ENCODE measurements around the gene LGR6. TPM values are rescaled to one million over a fixed set of nuclear protein-coding genes. Genes with fewer than 3 reads are reported as not detected.
A peak's percentile ranks its signal among the peaks of the same experiment; 100 is the strongest.

Gene LGR6
- total RNA-seq, 1 experiment from 2014 or later = 1.0 TPM

DNA sequence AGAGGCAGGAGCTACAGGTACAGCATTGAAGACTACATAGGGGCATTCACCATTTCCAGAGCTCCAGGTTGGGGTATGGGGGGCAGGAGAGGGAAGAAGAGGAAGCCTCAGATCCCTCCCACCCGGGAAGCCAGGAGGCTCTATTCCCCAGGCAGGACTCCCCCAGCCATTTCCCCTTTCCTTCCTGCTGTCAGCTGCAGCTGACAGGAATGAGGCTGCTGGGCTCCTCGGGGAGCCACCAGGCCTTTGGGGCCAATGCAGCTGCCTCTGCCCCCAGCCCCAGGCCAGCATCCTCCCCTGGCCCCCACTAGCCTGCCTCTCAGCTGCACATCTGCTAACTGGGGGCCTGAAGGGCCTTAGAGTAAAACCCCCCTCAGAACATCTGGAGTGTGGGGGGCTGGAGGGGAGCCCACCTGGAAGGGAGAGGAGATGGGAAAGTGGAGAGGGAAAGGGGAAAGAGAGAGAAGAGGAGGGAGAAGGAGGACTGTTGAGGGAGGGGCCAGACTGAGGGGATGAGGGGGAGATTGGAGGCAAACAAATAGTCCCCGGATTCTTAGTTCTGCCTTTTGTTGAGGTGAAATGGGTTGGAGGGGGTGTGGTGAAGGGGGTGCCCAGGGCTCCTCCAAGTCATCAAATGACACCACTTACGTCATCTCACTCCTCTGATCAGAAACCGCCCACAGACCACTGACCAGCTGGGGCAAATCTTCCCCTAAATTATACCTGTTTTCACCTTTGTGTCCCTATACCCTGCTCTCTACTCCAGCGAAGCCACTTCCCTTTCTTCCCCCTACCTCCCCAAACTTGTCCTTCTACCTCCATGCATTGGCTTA lies 58.0 kb downstream of the LGR6 start:
- TF ChIP-seq, protein P1, sequence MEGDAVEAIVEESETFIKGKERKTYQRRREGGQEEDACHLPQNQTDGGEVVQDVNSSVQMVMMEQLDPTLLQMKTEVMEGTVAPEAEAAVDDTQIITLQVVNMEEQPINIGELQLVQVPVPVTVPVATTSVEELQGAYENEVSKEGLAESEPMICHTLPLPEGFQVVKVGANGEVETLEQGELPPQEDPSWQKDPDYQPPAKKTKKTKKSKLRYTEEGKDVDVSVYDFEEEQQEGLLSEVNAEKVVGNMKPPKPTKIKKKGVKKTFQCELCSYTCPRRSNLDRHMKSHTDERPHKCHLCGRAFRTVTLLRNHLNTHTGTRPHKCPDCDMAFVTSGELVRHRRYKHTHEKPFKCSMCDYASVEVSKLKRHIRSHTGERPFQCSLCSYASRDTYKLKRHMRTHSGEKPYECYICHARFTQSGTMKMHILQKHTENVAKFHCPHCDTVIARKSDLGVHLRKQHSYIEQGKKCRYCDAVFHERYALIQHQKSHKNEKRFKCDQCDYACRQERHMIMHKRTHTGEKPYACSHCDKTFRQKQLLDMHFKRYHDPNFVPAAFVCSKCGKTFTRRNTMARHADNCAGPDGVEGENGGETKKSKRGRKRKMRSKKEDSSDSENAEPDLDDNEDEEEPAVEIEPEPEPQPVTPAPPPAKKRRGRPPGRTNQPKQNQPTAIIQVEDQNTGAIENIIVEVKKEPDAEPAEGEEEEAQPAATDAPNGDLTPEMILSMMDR (conservative IDR thresholded peaks at IDR 0.05) = no peak
- no peak overlapping the region for H3K4ac ChIP-seq (ENCODE audit: low read depth, low read length)
- no CpG with 5 or more reads among the region's 6 CpGs for whole genome bisulfite sequencing (ENCODE audit: extremely low coverage, insufficient read length, low lambda C conversion rate)

More for the DNA sequence above, 58.0 kb downstream of the LGR6 start:
- Histone ChIP-seq H2AFZ (ENCODE audit: low read length) (no peak overlapping the region), H3K79me2 (ENCODE audit: insufficient read depth, low read length) (no peaks in the 10 kb centered on the region), H3K4me2 (ENCODE audit: insufficient read depth, insufficient read length, low read length) (no peak overlapping the region), H2BK5ac (ENCODE audit: insufficient read length, low read length) (no peak overlapping the region), H4K20me1 (ENCODE audit: control insufficient read depth, insufficient read depth, insufficient read length) (no peaks in the 10 kb centered on the region), H3K23ac (ENCODE audit: insufficient read length, low read depth, low read length) (no peak overlapping the region), H3K9me3 (ENCODE audit: control insufficient read depth, low read depth, low read length) (no peaks in the 10 kb centered on the region), H3K4me1 (ENCODE audit: insufficient read depth, low read length) (no peaks in the 10 kb centered on the region), H3K23me2 (ENCODE audit: insufficient read length, low read depth, low read length, poor library complexity, severe bottlenecking) (no peaks in the 10 kb centered on the region), H3K9ac (ENCODE audit: extremely low read depth, insufficient read length, low read length) (no peak overlapping the region), H2BK120ac (ENCODE audit: low read depth, low read length, poor library complexity, severe bottlenecking) (no peak overlapping the region), H4K91ac (ENCODE audit: insufficient read length, low read depth, low read length) (no peak overlapping the region), H4K8ac (replicated peaks; ENCODE audit: insufficient read length, low read depth, low read length) (no peak overlapping the region), H3K56ac (ENCODE audit: insufficient read length, low read depth, low read length) (no peak overlapping the region), H4K5ac (ENCODE audit: insufficient read length, low read depth, low read length) (no peak overlapping the region), H3K18ac (ENCODE audit: insufficient read length, low read depth, low read length) (no peak overlapping the region), H2AK5ac (ENCODE audit: insufficient read length, low read length) (no peak overlapping the region), H3T11ph (ENCODE audit: low read length) (no peak overlapping the region), H2BK15ac (ENCODE audit: low read depth, low read length) (no peak overlapping the region), H3K27me3 (ENCODE audit: insufficient read depth, low read length) (no peaks in the 10 kb centered on the region; the same call in 1 of the 2 replicates), H3K27ac (ENCODE audit: insufficient read length, low read depth, low read length) (no peak overlapping the region), H2BK20ac (ENCODE audit: low read depth, low read length, poor library complexity, severe bottlenecking) (no peak overlapping the region), H2BK12ac (ENCODE audit: insufficient read length, low read depth, low read length) (no peak overlapping the region), H3K79me1 (ENCODE audit: insufficient read depth, low read depth, low read length, poor library complexity, severe bottlenecking) (no peaks in the 10 kb centered on the region), H3K14ac (ENCODE audit: insufficient read depth, low read length) (no peak overlapping the region)
- H3K27ac Mint-ChIP-seq = no peak overlapping the region
- peaks cover 13% of the 10 kb centered on the region for H3K27me3 Mint-ChIP-seq (ENCODE audit: low read depth)
- H3K4me3 Mint-ChIP-seq = no peak overlapping the region
- H3K9me3 Mint-ChIP-seq = no peaks in the 10 kb centered on the region
- peaks cover 11 to 27% of the 10 kb centered on the region in 2 experiments for H3K4me1 Mint-ChIP-seq
- DNase-seq = peak; percentile 25
- H3K36me3 Mint-ChIP-seq (ENCODE audit: insufficient read depth in 1 of 3, low read depth in 3 of 3) = no peaks in the 10 kb centered on the region

Measured in H9 (cell line).